Measurements from ENCODE around the gene AIPL1. TPM values are rescaled to one million over a fixed set of nuclear protein-coding genes. Genes with fewer than 3 reads are reported as not detected.

Gene AIPL1, protein sequence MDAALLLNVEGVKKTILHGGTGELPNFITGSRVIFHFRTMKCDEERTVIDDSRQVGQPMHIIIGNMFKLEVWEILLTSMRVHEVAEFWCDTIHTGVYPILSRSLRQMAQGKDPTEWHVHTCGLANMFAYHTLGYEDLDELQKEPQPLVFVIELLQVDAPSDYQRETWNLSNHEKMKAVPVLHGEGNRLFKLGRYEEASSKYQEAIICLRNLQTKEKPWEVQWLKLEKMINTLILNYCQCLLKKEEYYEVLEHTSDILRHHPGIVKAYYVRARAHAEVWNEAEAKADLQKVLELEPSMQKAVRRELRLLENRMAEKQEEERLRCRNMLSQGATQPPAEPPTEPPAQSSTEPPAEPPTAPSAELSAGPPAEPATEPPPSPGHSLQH
- not detected for total RNA-seq

DNA sequence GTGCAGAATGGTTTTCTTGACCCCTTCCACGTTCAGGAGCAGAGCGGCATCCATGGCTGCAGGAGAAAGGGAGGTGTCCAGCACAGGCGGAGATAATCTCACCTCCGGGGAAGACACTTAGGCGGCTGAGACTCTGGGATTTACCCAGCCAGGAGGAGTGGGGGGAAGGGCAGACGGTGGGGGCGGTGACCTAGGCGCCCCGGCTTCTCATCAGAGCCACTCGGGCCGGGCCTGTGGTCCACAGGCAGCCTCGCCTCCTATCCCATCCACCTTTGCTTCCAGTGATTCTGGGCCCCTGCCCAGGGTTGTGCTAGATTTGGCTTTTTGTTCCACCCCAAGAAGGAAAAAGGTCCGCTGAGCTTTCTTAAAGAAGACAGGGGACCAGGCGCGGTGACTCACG is at the start of gene AIPL1:
Gene AIPL1 (minus strand): TSS at position 71 of the 400 bp plus-strand sequence. CDS start 17 bp downstream, at position 54.

GRCh38 chr17:6443692-6444570 is 9.0 kb upstream of the AIPL1 start, which contains the start of gene PIMREG:
PIMREG (plus strand) TSS chr17:6444455; CDS start chr17:6445111, 656 bp downstream.

Other genes with a start within 250 kb of the AIPL1 start
- gene PIMREG, start 9.3 kb upstream of the AIPL1 start, total RNA-seq: 10 to 100 TPM; 21.8 to 24.1 TPM
- under 1 TPM; 0.55 to 0.60 TPM for gene PITPNM3, start 121.4 kb upstream of the AIPL1 start, total RNA-seq
- 10 to 100 TPM; 12.9 to 16.4 TPM for gene KIAA0753, start 205.6 kb upstream of the AIPL1 start, total RNA-seq
- 10 to 100 TPM; 56.1 to 61.3 TPM for gene TXNDC17, start 205.9 kb upstream of the AIPL1 start, total RNA-seq
- 10 to 100 TPM; 20.5 to 25.5 TPM for gene MED31, start 216.5 kb upstream of the AIPL1 start, total RNA-seq
- gene C17orf100, start 216.6 kb upstream of the AIPL1 start, total RNA-seq: 1 to 10 TPM; 3.3 to 4.3 TPM

Data from activated naive CD4-positive, alpha-beta T cell treated with anti-CD3 and anti-CD28 coated beads, Interleukin-2, amount 10 ng/mL, durations not matched to agents 5 hours and 36 hours (primary cell).